GM08714 (cell line): Measurements from ENCODE around the gene ADGRL3.

ENCODE experiments used
- H3K4me3 ChIP-seq: fragments of 200-500 bp; sonication (Bioruptor generic); 2 replicates; pipeline ENCODE4 v1.5.1; 2014; ENCODE audit warnings: mild to moderate bottlenecking, low read length, inconsistent platforms
- ZNF274 ChIP-seq: IDR thresholded peaks from 2 replicates; pipeline ENCODE4 v1.6.1; 2012; ENCODE audit warnings: mild to moderate bottlenecking, low read depth, low read length

ADGRL3 gene

GRCh38 chr4:61877266-61877665 is 677.1 kb downstream of the ADGRL3 start:
- no peak overlapping the region for H3K4me3 ChIP-seq
- no peak for TF ChIP-seq ZNF274

DNA sequence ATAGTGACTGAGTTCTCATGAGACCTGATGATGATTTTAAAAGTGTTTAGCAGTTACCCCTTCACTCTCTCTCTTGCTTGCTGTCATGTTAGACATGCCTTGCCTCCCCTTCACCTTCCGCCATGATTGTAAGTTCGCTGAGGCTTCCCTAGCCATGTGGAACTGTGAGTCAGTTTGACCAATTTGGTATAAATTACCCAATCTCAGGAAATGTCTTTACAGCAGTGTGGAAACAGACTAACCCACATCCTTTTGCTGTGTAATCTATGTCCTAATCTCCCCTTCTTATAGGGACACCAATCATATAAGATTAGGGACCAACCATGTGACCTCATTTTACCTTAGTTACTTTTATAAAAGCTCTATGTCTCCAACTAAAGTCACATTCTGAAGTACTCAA is 677.8 kb downstream of the ADGRL3 start:
- H3K4me3 ChIP-seq, result no peak overlapping the region
- TF ChIP-seq ZNF274, result no peak

DNA sequence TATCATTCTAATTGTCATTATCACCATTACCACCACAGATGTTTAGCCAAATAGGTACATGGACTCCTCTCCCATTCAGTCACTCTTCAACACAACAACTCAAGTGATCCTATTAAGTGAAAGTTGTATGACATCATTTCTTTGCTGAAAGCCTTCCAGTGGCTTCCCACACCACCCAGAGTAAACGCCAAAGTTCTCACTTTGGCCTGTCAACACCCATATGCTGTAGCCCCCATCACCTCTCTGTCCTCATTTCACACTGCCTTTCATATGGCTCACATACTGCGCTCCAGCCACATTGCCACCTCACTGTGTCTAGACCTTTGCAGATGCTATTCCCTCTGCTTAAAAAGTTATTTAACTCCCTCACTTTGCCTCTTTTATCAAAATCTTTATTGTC is 682.3 kb downstream of the ADGRL3 start:
- H3K4me3 ChIP-seq, result no peak overlapping the region
- TF ChIP-seq ZNF274, result no peak

DNA sequence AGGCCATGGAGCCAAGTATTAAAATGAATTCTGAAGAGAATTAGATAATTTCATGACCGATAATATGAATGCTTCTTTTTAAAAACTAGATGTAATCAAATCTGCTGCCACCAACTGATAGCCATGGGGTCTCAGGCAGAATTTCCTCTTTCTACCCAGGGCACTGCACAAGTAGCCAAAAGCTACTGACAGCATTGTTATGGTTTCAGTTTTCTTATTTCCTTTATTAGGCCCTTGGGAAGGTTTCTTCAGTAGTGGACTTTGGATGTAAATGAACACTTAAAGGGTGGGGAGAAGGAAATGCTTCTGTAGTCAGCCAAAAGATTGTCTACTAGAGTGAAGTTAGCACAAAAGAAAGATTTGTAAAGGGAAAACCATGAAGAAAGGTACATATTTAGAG is 686.0 kb downstream of the ADGRL3 start:
- H3K4me3 ChIP-seq, result no peak overlapping the region
- no peak for TF ChIP-seq ZNF274

DNA sequence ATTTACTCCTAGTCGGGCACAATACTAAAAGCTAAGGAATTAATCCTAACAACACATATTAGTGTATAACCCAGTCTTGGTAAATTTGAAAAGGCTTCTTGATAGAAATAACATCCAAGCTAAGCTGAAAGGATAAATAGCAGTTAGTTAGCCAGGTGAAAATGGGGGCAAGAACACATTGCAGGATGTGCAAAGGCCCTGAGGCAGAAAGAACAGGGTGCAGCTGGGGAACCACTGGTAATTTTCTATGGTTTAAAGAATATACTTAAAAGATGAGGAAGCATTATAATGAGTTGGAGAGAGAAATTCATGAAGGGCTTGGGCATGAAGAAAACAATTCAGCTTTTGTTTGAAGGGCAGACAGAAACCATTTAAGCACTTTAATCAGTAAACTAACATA is 689.0 kb downstream of the ADGRL3 start:
- H3K4me3 ChIP-seq, result no peak overlapping the region

DNA sequence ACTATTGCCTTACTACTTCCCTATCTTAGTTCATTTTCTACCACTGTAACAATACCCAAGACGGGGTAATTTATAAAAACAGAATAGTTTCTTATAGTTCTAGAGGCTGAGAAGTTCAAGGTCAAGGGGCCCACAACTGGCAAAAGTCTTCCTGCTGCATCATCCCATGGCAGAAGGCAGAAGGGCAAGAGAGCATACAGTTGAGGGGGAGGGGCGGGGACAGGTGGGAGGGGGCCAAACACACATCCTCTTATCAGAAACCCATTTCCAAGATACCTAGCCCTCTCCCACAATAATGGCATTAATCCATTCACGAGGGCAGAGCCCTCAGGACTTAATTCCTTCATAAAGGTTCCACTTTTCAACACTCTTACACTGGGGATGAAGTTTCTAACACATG is 690.2 kb downstream of the ADGRL3 start:
- H3K4me3 ChIP-seq, result no peak overlapping the region
- no peak for TF ChIP-seq ZNF274

More for the DNA sequence above, 689.0 kb downstream of the ADGRL3 start:
- TF ChIP-seq ZNF274, result no peak

GRCh38 chr4:61891953-61892352 is 691.8 kb downstream of the ADGRL3 start:
- no peak for TF ChIP-seq ZNF274
- H3K4me3 ChIP-seq, result no peak overlapping the region

DNA sequence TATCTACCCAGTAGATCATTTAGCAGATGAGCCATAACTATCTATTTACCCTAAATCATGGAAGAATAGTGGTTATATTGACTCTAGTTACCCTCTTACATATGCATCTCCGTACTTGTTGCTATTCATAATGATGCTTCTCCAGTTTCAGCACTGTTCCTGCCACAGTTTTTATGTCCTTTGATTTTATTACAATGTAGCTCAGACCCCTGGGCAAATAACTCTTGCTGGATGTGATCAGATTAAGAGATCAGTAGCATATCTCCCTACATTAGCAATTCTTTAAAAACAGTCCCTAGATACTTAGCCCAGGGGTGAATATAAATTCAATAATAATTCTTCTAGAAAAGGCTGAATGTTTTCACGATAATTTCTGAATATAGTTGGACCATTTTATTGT is 696.5 kb downstream of the ADGRL3 start:
- no peak for TF ChIP-seq ZNF274
- H3K4me3 ChIP-seq, result no peak overlapping the region

GRCh38 chr4:61909031-61909430 is 708.9 kb downstream of the ADGRL3 start:
- no peak for TF ChIP-seq ZNF274
- H3K4me3 ChIP-seq, result no peak overlapping the region

DNA sequence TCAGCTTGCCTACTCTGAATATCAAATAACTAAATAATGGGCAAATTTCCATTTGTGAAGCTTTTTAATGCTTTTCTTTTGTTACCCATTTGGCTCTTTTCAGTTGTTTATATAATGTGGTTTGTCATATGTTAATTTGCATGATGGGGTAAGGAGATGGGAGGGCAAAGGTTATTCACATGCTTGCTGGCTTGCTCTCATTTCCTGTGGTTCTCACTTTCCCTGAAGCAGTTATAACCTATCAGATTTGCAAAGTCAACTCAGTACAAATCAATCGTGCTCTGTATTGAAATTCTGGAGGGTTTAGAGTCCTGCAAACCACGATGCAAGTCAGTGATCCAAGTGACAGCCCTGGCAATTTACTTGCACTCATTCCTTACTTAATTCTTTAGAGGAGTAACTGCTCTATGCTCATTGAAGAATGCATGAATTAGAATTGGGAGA is 711.2 kb downstream of the ADGRL3 start:
- H3K4me3 ChIP-seq, result no peak overlapping the region
- no peak for TF ChIP-seq ZNF274

DNA sequence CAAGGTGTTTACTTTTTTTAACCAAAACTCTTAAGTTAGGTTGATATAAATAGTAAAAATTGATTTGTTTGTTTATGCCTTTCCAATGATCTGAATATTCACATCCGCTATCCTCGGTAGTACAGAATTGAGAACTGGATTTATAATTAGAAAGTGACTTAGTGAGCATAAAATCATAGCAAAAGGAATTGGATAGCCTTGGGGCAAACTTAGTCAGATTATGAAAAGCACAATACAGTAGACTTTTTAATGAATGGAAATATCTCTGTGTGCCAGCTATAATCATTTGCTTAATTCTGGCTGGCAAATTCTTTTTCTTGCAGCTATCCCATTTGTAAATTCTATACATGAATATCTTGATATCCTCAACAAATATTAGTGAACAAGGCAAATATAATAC is 713.5 kb downstream of the ADGRL3 start:
- no peak overlapping the region for H3K4me3 ChIP-seq
- no peak for TF ChIP-seq ZNF274

- no peak for TF ChIP-seq ZNF274
- no peak overlapping the region for H3K4me3 ChIP-seq
Observed at GRCh38 chr4:61915501-61915900, 715.4 kb downstream of the ADGRL3 start.

- no peak overlapping the region for H3K4me3 ChIP-seq
- TF ChIP-seq ZNF274, result no peak
Observed at GRCh38 chr4:61918507-61918906, 718.4 kb downstream of the ADGRL3 start.

DNA sequence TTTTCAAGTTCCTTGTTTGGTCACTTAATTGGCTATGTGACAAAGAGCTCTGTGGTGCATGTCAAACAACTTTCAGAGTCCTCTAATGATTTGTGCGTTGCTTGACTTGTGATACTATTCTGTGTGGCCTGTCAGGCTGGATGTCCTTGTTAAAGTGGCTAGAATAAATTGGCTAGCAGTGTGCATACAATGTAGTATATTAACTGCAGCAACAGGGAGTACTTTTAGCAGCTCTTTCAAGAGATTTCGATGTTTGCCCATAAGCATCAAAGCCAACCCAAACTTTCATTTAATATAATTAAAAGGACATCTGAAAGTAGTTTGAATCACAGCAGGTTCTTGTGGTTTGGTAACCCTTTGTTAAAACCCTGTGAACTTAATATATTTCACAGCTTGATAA is 718.9 kb downstream of the ADGRL3 start:
- no peak overlapping the region for H3K4me3 ChIP-seq
- no peak for TF ChIP-seq ZNF274

GRCh38 chr4:61919561-61919960 is 719.4 kb downstream of the ADGRL3 start:
- TF ChIP-seq ZNF274, result no peak
- no peak overlapping the region for H3K4me3 ChIP-seq

- no peak overlapping the region for H3K4me3 ChIP-seq
- no peak for TF ChIP-seq ZNF274
Observed at GRCh38 chr4:61921920-61922319, 721.8 kb downstream of the ADGRL3 start.
